Gastrocnemius medialis (tissue), 4 donors: ENCODE results near the gene CALY. TPM values are rescaled to one million over a fixed set of nuclear protein-coding genes. Genes with fewer than 3 reads are reported as not detected.
"Not testable (repeated sequence)": the region's sequence is repeated elsewhere in the genome, so short reads cannot be mapped to it uniquely, and the experiment has no call there.

Experiments
- ATAC-seq, 2 donors: fragments of 150-250 bp; one replicate each; pipeline ENCODE4 v1.9.1; 2016
- DNase-seq, 2 donors: peaks; one replicate each; pipeline ENCODE4 v3.0.0-alpha.2; 2019
- H3K27ac ChIP-seq, 4 donors: fragments of 200-600 bp; sonication (generic); 1 replicate in 1 of 4; 2 replicates in 3 of 4; pipeline ENCODE4 v1.5.1; 2016 to 2018; ENCODE audit warnings: mild to moderate bottlenecking in 2 of 4, moderate library complexity in 1 of 4
- H3K27me3 ChIP-seq, 3 donors: fragments of 200-600 bp; sonication (generic) in 2 of 3; 1 replicate in 1 of 3; 2 replicates in 2 of 3; pipeline versions ENCODE4 v1.5.1 to v1.6.0; 2016 to 2019; ENCODE audit warnings: mild to moderate bottlenecking in 1 of 3, moderate library complexity in 1 of 3
- H3K36me3 ChIP-seq, 2 donors: fragments of 200-600 bp; sonication (generic) in 1 of 2; one replicate each; pipeline ENCODE4 v1.5.1; 2017 to 2018
- H3K4me1 ChIP-seq, 2 donors: fragments of 200-600 bp; sonication (generic) in 1 of 2; one replicate each; pipeline ENCODE4 v1.5.1; 2016 to 2017; ENCODE audit warnings: mild to moderate bottlenecking in 2 of 2
- H3K4me3 ChIP-seq, 4 donors: fragments of 200-600 bp; sonication (generic) in 3 of 4; 1 replicate in 1 of 4; 2 replicates in 3 of 4; pipeline ENCODE4 v1.5.1; 2016 to 2019; ENCODE audit warnings: mild to moderate bottlenecking in 2 of 4
- H3K9me3 ChIP-seq, 3 donors: fragments of 200-600 bp; sonication (generic) in 2 of 3; 1 replicate in 1 of 3; 2 replicates in 2 of 3; pipeline ENCODE4 v1.5.1; 2016 to 2019
- POLR2A ChIP-seq, 2 donors: fragments of 450-650 bp; IDR thresholded peaks; one replicate each; pipeline ENCODE4 v1.6.1; 2017; ENCODE audit warnings: antibody characterized with exemption in 2 of 2, mild to moderate bottlenecking in 2 of 2, moderate library complexity in 2 of 2
- in situ Hi-C, 4 donors: fragments of 200-750 bp; cut with MboI; loops; one replicate each; pipeline versions ENCODE4 v1.15.0 to v1.8.0; 2017; ENCODE audit warnings: low sequenced_read_pairs in 4 of 4
- intact Hi-C: fragments of 100-400 bp; cut with DNase I; formaldehyde crosslinking; loops from one replicate; pipeline ENCODE4 v1.15.1; 2023; ENCODE audit warnings: low total_unique reads
- total RNA-seq, 4 donors: library from RNA; depleted of rRNA; stranded (reverse); fragments of >200 nt; gene quantifications; one replicate each; pipeline versions ENCODE4 v1.1.0 to v1.2.3, GENCODE V29; 2016
- TF ChIP-seq, protein P1 (sequence below), 5 experiments: fragments of 450-650 bp in 3 of 5; fragments of 200-600 bp in 2 of 5; sonication (generic) in 2 of 5; IDR thresholded peaks in 4 of 5; conservative IDR thresholded peaks in 1 of 5; 1 replicate in 4 of 5; 2 replicates in 1 of 5; pipeline ENCODE4 v1.5.1; 2016 to 2019; ENCODE audit warnings: antibody characterized with exemption in 5 of 5, mild to moderate bottlenecking in 3 of 5, moderate library complexity in 3 of 5

CALY gene
- total RNA-seq, 4 donors from 2014 or later = not detected

GRCh38 chr10:133372507-133372906 lies 35.8 kb upstream of the CALY start:
- no peaks in the 10 kb centered on the region for H3K27me3 ChIP-seq
- no peak for TF ChIP-seq POLR2A (IDR thresholded peaks at IDR 0.05)
- TF ChIP-seq, protein P1, sequence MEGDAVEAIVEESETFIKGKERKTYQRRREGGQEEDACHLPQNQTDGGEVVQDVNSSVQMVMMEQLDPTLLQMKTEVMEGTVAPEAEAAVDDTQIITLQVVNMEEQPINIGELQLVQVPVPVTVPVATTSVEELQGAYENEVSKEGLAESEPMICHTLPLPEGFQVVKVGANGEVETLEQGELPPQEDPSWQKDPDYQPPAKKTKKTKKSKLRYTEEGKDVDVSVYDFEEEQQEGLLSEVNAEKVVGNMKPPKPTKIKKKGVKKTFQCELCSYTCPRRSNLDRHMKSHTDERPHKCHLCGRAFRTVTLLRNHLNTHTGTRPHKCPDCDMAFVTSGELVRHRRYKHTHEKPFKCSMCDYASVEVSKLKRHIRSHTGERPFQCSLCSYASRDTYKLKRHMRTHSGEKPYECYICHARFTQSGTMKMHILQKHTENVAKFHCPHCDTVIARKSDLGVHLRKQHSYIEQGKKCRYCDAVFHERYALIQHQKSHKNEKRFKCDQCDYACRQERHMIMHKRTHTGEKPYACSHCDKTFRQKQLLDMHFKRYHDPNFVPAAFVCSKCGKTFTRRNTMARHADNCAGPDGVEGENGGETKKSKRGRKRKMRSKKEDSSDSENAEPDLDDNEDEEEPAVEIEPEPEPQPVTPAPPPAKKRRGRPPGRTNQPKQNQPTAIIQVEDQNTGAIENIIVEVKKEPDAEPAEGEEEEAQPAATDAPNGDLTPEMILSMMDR (IDR thresholded peaks at IDR 0.05 in 4 of 5, conservative IDR thresholded peaks at IDR 0.05 in 1 of 5) = no peak
- H3K4me1 ChIP-seq = peaks cover 9 to 14% of the 10 kb centered on the region in 2 donors
- peak overlapping the region; percentile 18 to 83 (median 46) for H3K27ac ChIP-seq
- in situ Hi-C loops = no loop called here
- H3K9me3 ChIP-seq = no peaks in the 10 kb centered on the region
- DNase-seq = no peak
- intact Hi-C loops = loop anchor here (2.0 kb wide), 1 partner anchor 64 kb away; the partner anchor contains the start of genes TUBGCP2 and ZNF511
- peak overlapping the region; percentile 71 to 88 (median 80) for H3K4me3 ChIP-seq
- no peak for ATAC-seq
- peaks cover 0 to 25% of the 10 kb centered on the region in 2 donors for H3K36me3 ChIP-seq

GRCh38 chr10:133370030-133370786 lies 33.5 kb upstream of the CALY start:
- TF ChIP-seq, protein P1 (IDR thresholded peaks at IDR 0.05 in 4 of 5, conservative IDR thresholded peaks at IDR 0.05 in 1 of 5) = no peak
- TF ChIP-seq POLR2A (IDR thresholded peaks at IDR 0.05) = no peak
- peaks cover 0 to 45% of the 10 kb centered on the region in 2 donors for H3K36me3 ChIP-seq
- intact Hi-C loops = no loop called here

DNA sequence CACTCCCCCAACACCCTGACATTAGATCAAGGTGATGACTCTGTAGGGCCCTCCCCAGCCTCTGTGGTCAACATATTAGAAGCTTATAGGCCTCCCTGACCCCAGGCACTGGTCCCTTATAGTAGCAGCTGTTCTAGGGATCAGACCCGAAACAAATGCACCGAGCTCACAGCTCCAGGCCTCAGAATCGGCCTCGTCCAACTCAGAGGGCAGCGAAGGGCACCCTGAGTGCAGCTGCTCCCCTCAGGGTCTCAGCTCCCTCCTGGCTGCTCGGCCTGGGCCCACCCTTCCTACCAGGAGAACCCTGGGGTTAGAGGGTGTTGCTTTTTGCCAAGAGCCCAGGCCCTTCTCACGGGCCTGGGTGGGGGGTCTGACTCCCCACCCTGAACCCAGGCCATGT lies 31.5 kb upstream of the CALY start:
- DNase-seq (no peak), ATAC-seq (no peak)
- Histone ChIP-seq H3K27ac (no peak overlapping the region), H3K36me3 (peaks cover 0 to 60% of the 10 kb centered on the region in 2 donors), H3K27me3 (no peaks in the 10 kb centered on the region), H3K4me1 (peaks cover 6 to 9% of the 10 kb centered on the region in 2 donors), H3K9me3 (no peaks in the 10 kb centered on the region), H3K4me3 (no peak overlapping the region)
- intact Hi-C loops (no loop called here), in situ Hi-C loops (no loop called here)
- TF ChIP-seq POLR2A (IDR thresholded peaks at IDR 0.05) = no peak
- TF ChIP-seq, protein P1 (IDR thresholded peaks at IDR 0.05 in 4 of 5, conservative IDR thresholded peaks at IDR 0.05 in 1 of 5) = no peak

More at GRCh38 chr10:133370030-133370786, 33.5 kb upstream of the CALY start:
- no peak overlapping the region for H3K27ac ChIP-seq
- H3K4me3 ChIP-seq = no peak overlapping the region
- no peaks in the 10 kb centered on the region for H3K27me3 ChIP-seq
- DNase-seq = no peak
- ATAC-seq = no peak
- in situ Hi-C loops = no loop called here
- no peaks in the 10 kb centered on the region for H3K9me3 ChIP-seq
- peaks cover 9 to 14% of the 10 kb centered on the region in 2 donors for H3K4me1 ChIP-seq

DNA sequence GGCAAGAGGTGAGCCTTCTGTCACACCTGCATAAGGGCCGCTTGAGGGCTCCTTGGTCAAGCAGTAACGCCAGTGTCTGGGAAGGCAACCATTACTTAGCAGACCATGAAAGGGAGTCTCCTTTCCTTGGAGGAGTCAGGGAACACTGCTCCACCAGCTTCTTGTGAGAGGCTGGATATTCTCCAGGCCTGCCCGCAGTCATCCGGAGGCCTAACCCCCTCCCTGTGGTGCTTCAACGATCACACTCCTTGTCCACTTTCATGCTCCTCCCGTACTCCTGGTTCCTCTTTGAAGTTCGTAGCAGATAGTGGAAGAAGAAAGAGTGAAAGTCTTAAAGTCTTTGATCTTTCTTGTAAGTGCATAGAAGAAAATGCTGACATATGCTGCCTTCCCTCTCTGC lies 30.8 kb upstream of the CALY start:
- H3K4me1 ChIP-seq, H3K27ac ChIP-seq, H3K9me3 ChIP-seq, H3K27me3 ChIP-seq, H3K4me3 ChIP-seq, ATAC-seq, intact Hi-C loops, DNase-seq, in situ Hi-C loops: not testable (repeated sequence)
- H3K36me3 ChIP-seq = peaks cover 0 to 67% of the 10 kb centered on the region in 2 donors

DNA sequence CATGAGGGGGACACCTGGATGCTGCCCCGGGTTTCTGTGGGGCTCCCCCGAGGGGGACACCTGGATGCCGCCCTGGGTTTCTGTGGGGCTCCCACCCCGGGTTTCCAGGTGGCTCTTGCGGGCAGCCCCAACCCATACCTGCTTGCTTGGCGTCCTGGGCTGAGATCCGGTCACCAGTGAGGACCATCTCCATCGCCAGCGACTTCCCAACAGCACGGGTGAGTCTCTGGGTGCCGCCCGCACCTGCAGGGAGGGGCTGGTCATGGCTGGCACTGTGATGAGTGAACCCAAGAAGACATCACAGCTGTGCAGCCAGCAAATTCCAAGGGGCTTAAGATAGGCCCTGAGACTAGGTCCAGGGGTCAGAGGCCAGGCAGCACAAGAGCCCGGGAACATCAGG lies 30.1 kb upstream of the CALY start:
- Histone ChIP-seq H3K4me3 (no peak overlapping the region), H3K27ac (no peak overlapping the region), H3K9me3 (no peaks in the 10 kb centered on the region), H3K27me3 (no peaks in the 10 kb centered on the region), H3K36me3 (peaks cover 0 to 74% of the 10 kb centered on the region in 2 donors), H3K4me1 (no peaks in the 10 kb centered on the region)
- ATAC-seq = no peak
- in situ Hi-C loops = no loop called here
- intact Hi-C loops = no loop called here
- TF ChIP-seq, protein P1 (IDR thresholded peaks at IDR 0.05 in 4 of 5, conservative IDR thresholded peaks at IDR 0.05 in 1 of 5) = no peak
- no peak for DNase-seq
